Fibroblast of skin of scalp (primary cell): Measurements from ENCODE around the gene SIRPD.

Experiments used
- DNase-seq: peaks from one replicate; pipeline ENCODE4 v3.0.0-alpha.2; 2013

SIRPD gene

DNA sequence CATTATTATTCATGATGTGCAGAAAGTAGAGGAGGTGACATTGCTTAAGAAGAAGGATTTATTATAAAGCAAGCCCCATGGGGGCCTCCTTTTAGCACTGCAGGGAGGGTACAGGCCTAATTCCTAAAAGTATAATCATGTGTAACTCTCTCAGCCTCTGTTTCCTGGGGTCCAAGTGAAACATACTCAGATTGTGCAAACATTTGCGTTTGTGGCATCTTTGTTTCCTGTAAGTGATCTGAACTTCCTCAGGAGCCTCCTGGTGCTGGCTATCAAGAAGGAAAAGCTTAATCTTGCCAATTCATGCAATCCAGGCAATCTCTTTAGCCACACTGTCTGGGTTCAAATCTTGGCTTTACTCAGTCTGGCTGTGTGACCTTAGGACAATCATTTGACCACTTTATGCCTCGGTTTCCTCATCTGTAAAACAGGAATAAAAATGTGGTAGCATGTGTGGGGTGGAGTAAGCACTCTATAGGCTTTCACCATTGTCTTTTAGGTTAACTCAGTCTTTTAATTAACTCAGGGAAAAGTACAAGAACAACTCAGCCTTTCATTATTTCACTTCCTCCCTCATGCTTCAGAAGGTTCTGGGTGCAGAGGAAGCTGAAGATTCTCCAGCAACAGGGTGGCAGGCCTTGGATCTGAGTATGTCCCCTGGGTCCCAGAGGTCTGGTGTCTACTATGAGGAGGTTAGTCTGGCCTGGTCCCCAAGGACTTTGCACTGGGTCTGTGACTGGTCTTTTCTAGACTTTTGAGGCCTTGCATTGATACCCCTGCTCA lies 65.5 kb downstream of the SIRPD start:
- no peak for DNase-seq

DNA sequence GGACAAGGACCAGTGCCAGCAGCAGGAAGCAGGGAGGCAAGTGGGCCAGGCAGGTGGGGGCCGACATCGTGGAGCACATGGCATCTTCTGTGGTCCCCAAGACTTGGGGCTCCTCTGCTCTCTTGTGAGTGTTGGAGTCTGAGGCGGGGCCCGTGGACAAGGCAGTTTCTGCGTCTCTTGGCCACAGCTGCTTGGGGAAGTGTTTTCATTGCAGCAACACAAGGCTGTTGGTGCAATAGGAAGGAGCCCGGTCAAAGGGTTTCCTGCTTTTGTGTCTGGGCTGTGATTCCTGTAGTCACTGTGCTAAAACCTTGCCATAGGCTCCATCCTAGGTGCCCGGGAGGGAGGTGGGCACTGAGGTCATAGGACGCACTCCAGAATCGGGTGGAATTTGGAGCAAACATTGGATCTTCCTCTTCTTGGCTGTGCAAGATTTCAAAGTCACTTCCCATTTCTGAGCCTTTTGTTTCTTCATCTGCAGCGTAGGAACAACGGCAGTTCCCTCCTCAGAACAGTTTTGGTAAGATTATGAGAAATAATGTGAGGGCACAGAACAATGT lies 66.1 kb downstream of the SIRPD start, which contains the start of gene SIRPB2:
TSS of gene SIRPB2 (minus strand) at position 140 of the 560 bp plus-strand sequence. CDS start at position 79, 61 bp downstream.
- no peak for DNase-seq

DNA sequence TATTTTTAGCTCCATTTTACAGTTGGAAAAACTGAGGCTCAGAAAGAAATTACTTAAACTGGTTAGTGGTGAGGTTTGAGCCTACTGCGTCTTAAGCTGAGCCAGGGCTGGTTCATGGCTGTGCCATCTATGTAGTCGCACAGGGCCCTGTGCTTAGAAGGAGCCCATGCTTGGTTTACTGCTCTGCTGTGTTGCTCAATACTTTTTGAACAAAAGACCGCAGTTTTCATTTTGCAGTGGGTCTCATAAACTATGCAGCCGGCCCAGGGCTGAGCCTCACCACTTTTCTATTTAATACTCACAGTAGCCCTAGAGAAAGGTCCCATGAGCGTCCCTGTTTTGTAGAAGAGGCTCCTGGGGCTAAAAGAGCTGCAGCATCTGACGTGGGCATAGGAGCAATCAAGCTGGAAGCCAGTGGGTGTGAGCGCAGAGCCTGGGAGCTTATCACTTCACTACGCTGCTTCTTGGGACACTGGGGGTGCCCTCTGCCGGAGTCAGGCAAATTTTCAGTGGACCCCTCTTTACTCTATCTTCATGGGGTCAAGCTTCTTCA lies 66.8 kb downstream of the SIRPD start:
- no peak for DNase-seq

DNA sequence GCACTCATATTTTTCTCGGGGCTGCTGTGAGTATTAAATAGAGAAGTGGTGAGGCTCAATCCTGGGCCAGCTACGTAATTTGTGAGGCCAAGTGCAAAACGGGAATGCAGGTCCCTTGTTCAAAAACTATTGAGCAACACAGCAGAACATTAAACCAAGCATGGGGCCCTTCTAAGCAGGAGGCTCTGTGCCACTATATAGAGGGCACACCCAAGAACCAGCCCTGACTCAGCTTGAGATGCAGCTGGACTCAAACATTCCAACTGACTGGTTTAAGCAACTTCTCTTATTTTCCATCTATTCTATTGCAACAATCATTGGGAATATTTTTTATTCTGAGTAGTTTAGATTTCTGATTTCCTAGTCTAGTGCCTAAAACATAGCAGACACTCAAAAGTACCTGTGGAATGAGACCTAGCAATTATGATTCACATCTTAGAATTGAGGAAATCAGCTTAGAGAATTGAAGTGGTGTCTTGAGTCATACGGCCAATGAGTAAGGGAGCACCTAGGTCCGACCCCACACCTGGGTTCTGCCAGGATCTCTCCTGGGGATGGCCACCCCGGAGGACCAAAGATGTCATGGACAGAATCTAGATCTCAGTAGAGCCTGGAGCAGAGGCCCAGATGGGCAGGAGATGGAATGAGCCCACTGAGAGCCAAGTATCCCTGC lies 67.6 kb downstream of the SIRPD start:
- DNase-seq, result no peak

DNA sequence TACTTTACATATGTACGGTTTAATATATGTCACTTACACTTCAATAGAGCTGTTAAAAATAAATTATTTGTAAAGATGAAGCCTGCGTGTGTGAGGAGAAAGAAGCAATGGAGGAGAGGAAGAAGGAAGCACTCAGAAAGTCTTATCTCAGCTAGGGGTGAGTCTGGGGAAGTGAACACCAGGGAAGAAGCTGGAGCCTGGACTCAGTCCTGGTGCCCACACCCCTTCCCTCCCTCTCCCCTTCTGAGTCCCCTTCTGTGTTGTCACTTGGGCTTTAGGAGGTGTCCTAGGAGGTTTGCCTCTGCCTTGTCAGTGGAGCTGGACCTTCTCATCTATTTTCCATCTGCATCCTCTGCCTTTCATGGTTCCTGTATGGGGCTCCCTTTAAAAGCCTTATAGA lies 68.2 kb downstream of the SIRPD start:
- DNase-seq, result no peak

DNA sequence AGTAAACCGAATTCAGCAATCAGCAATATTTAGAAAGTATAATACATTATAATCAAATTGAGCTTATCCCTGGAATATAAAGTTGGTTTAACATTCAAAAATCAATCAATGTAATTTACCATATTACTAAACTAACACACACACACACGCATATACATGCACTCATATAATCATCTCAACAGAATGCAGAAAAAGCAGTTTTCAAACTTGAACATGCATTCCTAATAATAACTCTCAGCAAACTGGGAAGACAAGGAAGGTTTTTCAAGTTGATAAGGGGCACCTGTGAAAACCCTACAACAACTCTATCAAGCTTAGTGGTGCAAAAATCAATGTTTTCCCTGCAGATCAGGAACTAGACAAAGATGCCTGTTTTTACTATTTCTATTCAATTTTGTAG lies 70.9 kb downstream of the SIRPD start:
- no peak for DNase-seq

DNA sequence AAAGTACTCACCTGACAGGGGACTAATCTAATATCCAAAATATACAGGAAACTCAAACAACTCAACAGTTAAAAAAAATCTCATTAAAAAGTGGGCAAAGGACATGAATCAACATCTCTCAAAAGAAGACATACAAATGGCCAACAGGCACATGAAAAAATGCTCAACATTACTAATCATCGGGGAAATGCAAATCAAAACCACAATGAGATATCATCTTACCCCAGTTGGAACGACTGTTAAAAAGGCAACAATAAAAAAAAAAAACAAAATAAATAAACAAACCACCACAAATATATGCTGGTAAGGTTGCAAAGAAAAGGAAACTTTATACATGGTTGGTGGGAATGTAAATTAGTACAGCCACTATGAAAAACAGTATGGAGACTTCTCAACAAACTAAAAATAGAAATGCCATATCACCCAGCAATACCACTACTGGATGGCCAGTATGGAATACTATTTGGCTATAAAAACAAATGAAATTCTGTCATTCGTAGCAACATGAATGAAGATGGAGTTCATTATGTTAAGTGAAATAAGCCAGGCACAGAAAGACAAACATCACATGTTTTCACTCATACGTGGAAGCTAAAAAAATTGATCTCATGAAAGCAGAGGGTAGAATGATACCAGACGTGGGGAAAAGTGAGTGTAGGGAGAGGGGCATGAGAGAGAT lies 72.9 kb downstream of the SIRPD start:
- no peak for DNase-seq
